NCI-H2196 treated with DMSO at 0.1 percent for 48 hours (cell line): Measurements from ENCODE around the gene USF1.

ENCODE experiments used
- DNase-seq: peaks from one replicate; lab custom pipeline; 2025; ENCODE audit not compliant: unreplicated experiment; lab: John Stamatoyannopoulos, UW

USF1 gene

GRCh38 chr1:161045736-161046604, at the start of gene USF1:
Gene USF1 (minus strand): TSS chr1:161045977. CDS start chr1:161043275, 2,702 bp downstream.
- DNase-seq = peak; percentile 90

- no peak for DNase-seq
Observed at GRCh38 chr1:161095230-161095629, 49.5 kb upstream of the USF1 start.

GRCh38 chr1:161094481-161094880, 48.7 kb upstream of the USF1 start:
- no peak for DNase-seq

GRCh38 chr1:161092621-161093028, 46.8 kb upstream of the USF1 start:
- DNase-seq = no peak

GRCh38 chr1:161091796-161092507, 46.2 kb upstream of the USF1 start:
- DNase-seq = no peak

GRCh38 chr1:161091093-161091492, 45.3 kb upstream of the USF1 start:
- DNase-seq = no peak

- no peak for DNase-seq
Observed at GRCh38 chr1:161090617-161091016, 44.8 kb upstream of the USF1 start.

GRCh38 chr1:161089938-161090337, 44.2 kb upstream of the USF1 start:
- DNase-seq = no peak

- DNase-seq = no peak
Observed at GRCh38 chr1:161089251-161089924, 43.6 kb upstream of the USF1 start, which contains the start of gene NECTIN4. Gene NECTIN4 (minus strand): TSS chr1:161089558. CDS start chr1:161089296, 262 bp downstream.

GRCh38 chr1:161088587-161089110, 42.9 kb upstream of the USF1 start:
- no peak for DNase-seq

GRCh38 chr1:161086457-161086856, 40.7 kb upstream of the USF1 start:
- DNase-seq = no peak

GRCh38 chr1:161085165-161085564, 39.4 kb upstream of the USF1 start:
- no peak for DNase-seq

- no peak for DNase-seq
Observed at GRCh38 chr1:161084597-161084988, 38.8 kb upstream of the USF1 start.

GRCh38 chr1:161083748-161084596, 38.2 kb upstream of the USF1 start:
- no peak for DNase-seq

GRCh38 chr1:161082996-161083747, 37.4 kb upstream of the USF1 start:
- DNase-seq = peak; percentile 44

- DNase-seq = no peak
Observed at GRCh38 chr1:161082483-161082882, 36.7 kb upstream of the USF1 start.

GRCh38 chr1:161081519-161081918, 35.7 kb upstream of the USF1 start:
- DNase-seq = no peak

- no peak for DNase-seq
Observed at GRCh38 chr1:161080441-161081405, 34.9 kb upstream of the USF1 start.
